Fibroblast of villous mesenchyme (primary cell): ENCODE data around the gene GRIK3. TPM values are rescaled to one million over a fixed set of nuclear protein-coding genes. Genes with fewer than 3 reads are reported as not detected.

Experiments used
- DNase-seq: peaks from one replicate; pipeline ENCODE4 v3.0.0-alpha.2; 2010; ENCODE audit warnings: low read depth
- H3K4me3 ChIP-seq: 2 replicates; pipeline ENCODE4 v1.5.1; 2011; ENCODE audit warnings: low read depth, mild to moderate bottlenecking, low read length
- total RNA-seq: library from RNA; depleted of rRNA; stranded (reverse); fragments of >200 nt; gene quantifications from 2 replicates; pipeline ENCODE4 v1.2.3, GENCODE V29; 2012
- TF ChIP-seq, protein P1 (sequence below): IDR thresholded peaks from 2 replicates; pipeline ENCODE4 v1.5.1; 2012; ENCODE audit warnings: low read depth, mild to moderate bottlenecking, low read length; ENCODE audit not compliant: insufficient read depth

The GRIK3 gene
- total RNA-seq, 1 donor, result not detected

DNA sequence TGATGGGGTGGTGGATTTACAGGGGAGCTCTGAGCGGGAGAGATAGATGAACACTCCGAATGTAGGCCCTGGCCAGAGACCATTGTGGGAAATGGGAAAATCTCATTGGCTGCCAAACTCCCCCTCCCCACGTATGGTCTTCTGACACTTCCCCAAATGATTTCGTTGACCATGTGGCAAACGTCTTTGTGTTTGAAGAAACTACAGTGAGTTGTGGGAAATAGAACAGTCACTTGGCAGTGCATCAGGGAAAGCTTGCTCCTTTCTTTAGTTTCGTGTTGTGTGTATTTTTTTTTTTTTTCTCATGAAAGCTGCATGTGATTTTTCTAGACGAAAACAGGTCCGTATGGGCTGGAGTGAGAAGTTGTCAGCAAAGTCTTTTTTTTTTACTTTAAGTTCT, 25.0 kb upstream of the GRIK3 start:
- no peak overlapping the region for H3K4me3 ChIP-seq
- DNase-seq, result no peak
- TF ChIP-seq, protein P1, sequence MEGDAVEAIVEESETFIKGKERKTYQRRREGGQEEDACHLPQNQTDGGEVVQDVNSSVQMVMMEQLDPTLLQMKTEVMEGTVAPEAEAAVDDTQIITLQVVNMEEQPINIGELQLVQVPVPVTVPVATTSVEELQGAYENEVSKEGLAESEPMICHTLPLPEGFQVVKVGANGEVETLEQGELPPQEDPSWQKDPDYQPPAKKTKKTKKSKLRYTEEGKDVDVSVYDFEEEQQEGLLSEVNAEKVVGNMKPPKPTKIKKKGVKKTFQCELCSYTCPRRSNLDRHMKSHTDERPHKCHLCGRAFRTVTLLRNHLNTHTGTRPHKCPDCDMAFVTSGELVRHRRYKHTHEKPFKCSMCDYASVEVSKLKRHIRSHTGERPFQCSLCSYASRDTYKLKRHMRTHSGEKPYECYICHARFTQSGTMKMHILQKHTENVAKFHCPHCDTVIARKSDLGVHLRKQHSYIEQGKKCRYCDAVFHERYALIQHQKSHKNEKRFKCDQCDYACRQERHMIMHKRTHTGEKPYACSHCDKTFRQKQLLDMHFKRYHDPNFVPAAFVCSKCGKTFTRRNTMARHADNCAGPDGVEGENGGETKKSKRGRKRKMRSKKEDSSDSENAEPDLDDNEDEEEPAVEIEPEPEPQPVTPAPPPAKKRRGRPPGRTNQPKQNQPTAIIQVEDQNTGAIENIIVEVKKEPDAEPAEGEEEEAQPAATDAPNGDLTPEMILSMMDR, result no peak

DNA sequence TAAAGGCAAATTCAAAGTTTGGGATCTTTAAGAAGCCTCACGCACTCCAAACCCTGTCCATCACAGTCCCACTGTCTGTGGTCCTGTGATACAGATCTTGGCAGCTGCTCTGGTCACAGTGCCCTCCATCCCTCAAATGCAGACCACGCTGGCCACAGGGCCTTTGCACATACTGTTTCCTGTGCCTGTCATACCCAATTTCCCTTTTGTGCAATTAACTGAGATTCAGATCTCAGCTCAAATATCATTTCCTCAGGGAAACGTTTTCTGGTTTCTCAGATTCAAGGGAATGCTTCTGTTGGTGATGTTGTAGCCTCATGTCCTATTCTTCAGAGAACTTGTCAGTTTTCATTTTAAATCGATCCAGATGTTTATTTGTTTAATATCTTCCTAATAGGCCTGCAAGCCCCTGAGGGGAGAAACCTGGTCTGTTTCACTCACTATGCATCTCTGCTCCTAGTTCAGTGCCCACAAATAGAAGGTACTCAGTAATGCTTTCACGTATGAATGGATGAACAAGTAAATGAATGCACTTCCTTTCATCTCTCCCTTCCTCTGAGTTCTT, 24.2 kb upstream of the GRIK3 start:
- no peak for DNase-seq
- TF ChIP-seq, protein P1, result no peak
- no peak overlapping the region for H3K4me3 ChIP-seq

DNA sequence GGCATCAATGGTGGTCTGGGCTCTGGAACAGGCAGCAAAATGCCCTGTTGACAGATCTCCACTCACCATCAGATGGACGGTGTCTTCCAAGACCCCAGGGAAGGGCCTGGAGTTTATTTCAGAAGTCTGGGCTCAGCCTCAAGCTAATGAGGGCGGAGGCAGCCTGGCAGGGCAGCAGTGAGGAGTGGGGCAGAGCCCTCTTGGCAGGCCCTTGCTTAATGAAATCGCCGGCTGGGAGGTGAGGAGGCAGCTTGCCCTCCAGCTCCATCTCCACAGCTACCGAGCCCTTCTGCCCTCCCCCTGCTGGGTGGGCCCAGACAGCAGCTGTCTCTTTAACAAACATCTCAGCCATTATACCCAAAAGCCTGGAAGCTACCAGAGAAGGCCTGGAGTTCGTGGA, 22.0 kb upstream of the GRIK3 start:
- no peak for DNase-seq
- TF ChIP-seq, protein P1, result no peak
- no peak overlapping the region for H3K4me3 ChIP-seq

DNA sequence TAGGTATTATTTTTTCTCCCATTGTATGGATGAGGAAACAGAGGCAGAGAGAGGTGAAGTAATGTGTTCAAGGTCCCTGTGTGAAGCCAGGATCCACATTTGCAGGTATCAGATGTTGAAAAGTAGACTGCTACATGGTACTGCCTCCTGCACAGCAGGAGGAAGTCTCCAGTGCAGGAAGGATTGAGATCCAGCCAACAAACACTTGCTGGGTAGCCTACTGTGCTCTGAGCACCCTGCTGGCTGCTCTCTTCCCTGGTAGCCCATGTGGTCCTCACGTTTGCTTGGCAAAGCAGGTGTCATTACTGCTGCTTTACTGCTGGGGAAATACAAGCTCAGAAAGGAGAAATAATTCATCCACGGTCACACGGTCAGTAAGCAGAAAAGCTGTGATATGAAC, 21.3 kb upstream of the GRIK3 start:
- DNase-seq, result no peak
- H3K4me3 ChIP-seq, result no peak overlapping the region
- TF ChIP-seq, protein P1, result no peak

DNA sequence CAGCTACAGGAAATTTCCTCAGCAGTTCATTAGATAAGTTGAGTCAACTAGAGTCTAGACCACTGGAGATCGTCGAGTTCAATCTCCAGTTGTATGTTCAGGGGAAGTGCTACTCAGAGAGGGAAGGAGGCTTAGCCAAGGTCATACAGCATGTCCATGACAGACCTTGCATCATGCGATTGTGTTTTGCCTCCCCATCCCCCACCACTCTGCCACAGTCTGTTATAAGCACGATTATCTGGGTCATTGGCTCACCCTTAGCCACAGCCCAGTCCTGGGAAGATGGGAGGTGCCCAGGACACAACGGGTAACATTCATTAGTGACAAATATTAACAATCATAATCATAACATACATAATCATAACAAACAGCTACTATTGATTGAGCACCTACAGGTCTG, 18.9 kb upstream of the GRIK3 start:
- no peak overlapping the region for H3K4me3 ChIP-seq
- TF ChIP-seq, protein P1, result no peak
- DNase-seq, result no peak

DNA sequence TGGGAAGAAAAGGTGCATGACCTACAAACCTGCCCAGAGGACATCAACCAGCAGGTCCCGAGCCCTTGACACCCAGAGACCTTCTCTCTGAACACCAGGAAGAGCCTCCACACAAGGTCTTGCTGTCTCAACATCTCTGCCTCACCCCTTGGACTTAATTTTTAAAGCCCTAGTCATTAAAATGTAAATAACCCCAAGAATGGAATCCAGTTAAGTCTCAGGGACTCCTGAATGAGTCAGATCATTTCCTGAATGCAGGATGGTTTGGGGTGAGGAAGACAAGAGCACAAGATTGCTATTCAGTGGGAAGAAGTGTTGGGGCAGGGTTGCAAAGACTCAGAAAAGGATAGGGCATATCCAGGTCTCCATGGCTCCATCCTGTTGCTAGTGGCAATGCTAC, 17.8 kb upstream of the GRIK3 start:
- no peak for DNase-seq
- H3K4me3 ChIP-seq, result no peak overlapping the region
- TF ChIP-seq, protein P1, result no peak

DNA sequence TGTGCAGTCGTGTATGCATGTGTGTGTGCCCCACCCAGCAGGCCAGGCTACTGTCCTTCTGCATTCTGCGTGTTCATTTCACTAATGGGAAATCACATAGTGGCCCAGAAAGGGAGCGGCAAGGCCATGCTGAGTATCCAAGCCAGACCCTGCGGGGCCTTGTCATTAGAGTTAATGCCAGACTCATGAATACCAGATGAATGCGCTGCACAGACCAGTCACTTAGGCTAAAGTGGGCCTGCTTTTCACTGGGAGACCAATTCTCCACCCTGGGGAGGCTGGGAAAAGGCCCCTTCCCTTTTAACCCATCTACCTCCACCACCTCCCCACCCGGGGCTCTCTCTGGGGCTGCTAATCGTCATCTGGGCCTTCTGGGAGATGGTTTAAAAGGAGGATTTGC, 17.0 kb upstream of the GRIK3 start:
- no peak for DNase-seq
- TF ChIP-seq, protein P1, result no peak

More for the DNA sequence above, 17.0 kb upstream of the GRIK3 start:
- no peak overlapping the region for H3K4me3 ChIP-seq
